ENCODE measurements around the gene JUN. TPM values are rescaled to one million over a fixed set of nuclear protein-coding genes. Genes with fewer than 3 reads are reported as not detected.
A peak's percentile ranks its signal among the peaks of the same experiment; 100 is the strongest.

The JUN gene
- polyA plus RNA-seq, 1 donor, result 111 TPM

GRCh38 chr1:58763214-58763613 is 20.6 kb downstream of the JUN start:
- DNase-seq, result no peak

GRCh38 chr1:58762806-58763205 is 21.0 kb downstream of the JUN start:
- DNase-seq, result no peak

GRCh38 chr1:58755468-58755872 is 28.4 kb downstream of the JUN start:
- no peak for DNase-seq

GRCh38 chr1:58754683-58755467 is 29.0 kb downstream of the JUN start:
- DNase-seq, result no peak

GRCh38 chr1:58754073-58754613 is 29.7 kb downstream of the JUN start:
- no peak for DNase-seq

GRCh38 chr1:58753431-58753866 is 30.4 kb downstream of the JUN start:
- no peak for DNase-seq

- no peak for DNase-seq
Observed at GRCh38 chr1:58749646-58750045, 34.2 kb downstream of the JUN start.

GRCh38 chr1:58748666-58749065 is 35.2 kb downstream of the JUN start:
- DNase-seq, result no peak

GRCh38 chr1:58746757-58747156 is 37.1 kb downstream of the JUN start:
- DNase-seq, result no peak

- no peak for DNase-seq
Observed at GRCh38 chr1:58746182-58746581, 37.7 kb downstream of the JUN start.

GRCh38 chr1:58745666-58746065 is 38.2 kb downstream of the JUN start:
- DNase-seq, result no peak

- DNase-seq, result no peak
Observed at GRCh38 chr1:58745117-58745516, 38.7 kb downstream of the JUN start.

- no peak for DNase-seq
Observed at GRCh38 chr1:58741678-58742553, 41.9 kb downstream of the JUN start.

GRCh38 chr1:58739856-58740466 is 43.9 kb downstream of the JUN start:
- DNase-seq, result peak; percentile 75

- DNase-seq, result no peak
Observed at GRCh38 chr1:58738876-58739275, 45.0 kb downstream of the JUN start.

- no peak for DNase-seq
Observed at GRCh38 chr1:58735586-58735985, 48.3 kb downstream of the JUN start.

GRCh38 chr1:58734630-58735029 is 49.2 kb downstream of the JUN start:
- no peak for DNase-seq

GRCh38 chr1:58732087-58732775 is 51.6 kb downstream of the JUN start:
- DNase-seq, result no peak

Data from left kidney (tissue), 2 donors.